Astrocyte of the spinal cord (primary cell): ENCODE measurements around the gene ARL15.
A peak's percentile ranks its signal among the peaks of the same experiment; 100 is the strongest.

ENCODE experiments used
- DNase-seq: peaks from one replicate; pipeline ENCODE4 v3.0.0; 2011; ENCODE audit warnings: low read depth, low spot score
- H3K4me3 ChIP-seq: 2 replicates; pipeline ENCODE4 v1.5.1; 2011; ENCODE audit warnings: low read depth, mild to moderate bottlenecking, low read length, moderate library complexity
- in situ Hi-C: cut with HindIII; loops from 2 replicates; pipeline ENCODE4 v1.10.0; 2017; ENCODE audit warnings: low sequenced_read_pairs
- TF ChIP-seq, protein P1 (sequence below): IDR thresholded peaks from 2 replicates; pipeline ENCODE4 v1.5.1; 2012; ENCODE audit warnings: low read depth, mild to moderate bottlenecking, low read length, inconsistent platforms

Gene ARL15

DNA sequence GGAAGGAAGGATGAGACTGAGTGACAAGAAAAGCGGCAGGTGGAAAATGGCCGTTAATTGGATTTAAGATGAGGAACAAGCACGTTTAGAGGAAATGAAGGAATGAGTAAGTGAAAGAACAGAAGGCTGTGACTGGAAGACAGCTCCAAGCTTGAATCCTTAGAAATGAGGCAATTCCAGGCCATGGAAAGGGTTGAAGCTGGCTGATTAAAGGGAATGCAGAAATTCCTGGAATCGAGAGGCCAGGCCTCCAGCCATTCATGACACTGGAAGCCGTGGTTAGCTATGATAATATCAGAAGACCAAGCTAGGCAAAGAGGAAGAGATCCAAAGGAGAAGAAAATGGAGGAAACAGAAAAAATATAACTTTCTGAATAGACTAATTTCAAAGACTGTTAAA is 84.2 kb downstream of the ARL15 start:
- no peak for DNase-seq
- in situ Hi-C loops, result no loop called here
- H3K4me3 ChIP-seq, result no peak overlapping the region
- TF ChIP-seq, protein P1, sequence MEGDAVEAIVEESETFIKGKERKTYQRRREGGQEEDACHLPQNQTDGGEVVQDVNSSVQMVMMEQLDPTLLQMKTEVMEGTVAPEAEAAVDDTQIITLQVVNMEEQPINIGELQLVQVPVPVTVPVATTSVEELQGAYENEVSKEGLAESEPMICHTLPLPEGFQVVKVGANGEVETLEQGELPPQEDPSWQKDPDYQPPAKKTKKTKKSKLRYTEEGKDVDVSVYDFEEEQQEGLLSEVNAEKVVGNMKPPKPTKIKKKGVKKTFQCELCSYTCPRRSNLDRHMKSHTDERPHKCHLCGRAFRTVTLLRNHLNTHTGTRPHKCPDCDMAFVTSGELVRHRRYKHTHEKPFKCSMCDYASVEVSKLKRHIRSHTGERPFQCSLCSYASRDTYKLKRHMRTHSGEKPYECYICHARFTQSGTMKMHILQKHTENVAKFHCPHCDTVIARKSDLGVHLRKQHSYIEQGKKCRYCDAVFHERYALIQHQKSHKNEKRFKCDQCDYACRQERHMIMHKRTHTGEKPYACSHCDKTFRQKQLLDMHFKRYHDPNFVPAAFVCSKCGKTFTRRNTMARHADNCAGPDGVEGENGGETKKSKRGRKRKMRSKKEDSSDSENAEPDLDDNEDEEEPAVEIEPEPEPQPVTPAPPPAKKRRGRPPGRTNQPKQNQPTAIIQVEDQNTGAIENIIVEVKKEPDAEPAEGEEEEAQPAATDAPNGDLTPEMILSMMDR, result no peak

DNA sequence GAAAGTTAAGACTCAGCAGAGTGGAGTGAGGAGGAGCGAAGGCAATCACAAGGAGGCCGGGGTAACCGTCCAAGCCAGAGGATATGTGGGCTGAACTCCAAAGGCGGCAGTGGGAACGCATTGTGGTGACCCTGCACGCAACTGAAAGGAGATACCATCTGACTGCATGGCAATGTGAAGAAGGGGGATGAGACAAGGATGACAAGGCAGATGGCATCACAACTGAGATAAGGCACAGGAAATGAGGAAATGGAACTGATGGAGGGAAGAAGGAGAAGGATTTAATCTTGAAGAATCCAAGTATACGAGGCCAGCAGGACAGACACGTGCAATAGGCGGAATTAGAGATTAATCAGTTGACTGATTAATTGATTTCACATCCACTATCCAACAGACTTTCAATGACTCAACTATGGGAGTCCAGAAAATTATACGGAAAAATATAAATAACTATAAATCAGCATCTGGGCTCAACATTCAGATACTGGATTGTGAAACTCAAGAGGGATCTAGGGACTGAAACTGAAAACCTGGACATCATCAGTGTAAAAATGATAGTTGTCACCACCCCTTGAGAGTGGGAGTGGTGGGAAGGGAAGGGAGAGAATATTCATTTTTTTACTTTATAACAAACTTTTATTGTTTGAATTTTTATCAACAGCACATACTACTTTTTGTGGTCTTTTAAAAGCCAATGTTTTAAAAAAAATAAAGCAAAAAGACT is 86.1 kb downstream of the ARL15 start:
- H3K4me3 ChIP-seq, result no peak overlapping the region
- TF ChIP-seq, protein P1, result no peak
- DNase-seq, result no peak
- in situ Hi-C loops, result no loop called here

GRCh38 chr5:54222336-54222735 is 88.0 kb downstream of the ARL15 start:
- in situ Hi-C loops, result no loop called here
- no peak overlapping the region for H3K4me3 ChIP-seq
- TF ChIP-seq, protein P1, result no peak
- no peak for DNase-seq

DNA sequence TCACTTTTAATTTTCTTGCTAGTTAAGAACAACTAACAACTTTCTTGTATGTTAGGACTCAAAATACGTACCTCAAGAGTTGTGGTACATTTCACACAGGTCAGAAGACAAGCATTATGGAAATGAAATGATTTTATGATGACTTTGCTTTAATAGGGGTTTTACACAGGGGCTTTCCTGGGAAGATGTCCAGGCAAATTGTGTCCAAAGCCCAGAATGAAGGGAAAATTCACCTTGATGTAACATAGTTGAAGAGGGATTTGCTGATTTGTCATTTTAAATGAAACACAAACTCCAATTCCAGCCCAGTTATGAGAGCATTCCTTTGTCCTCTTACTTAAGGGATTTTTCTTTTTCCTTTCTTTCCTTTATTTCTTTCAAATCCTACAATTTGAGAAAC is 89.2 kb downstream of the ARL15 start:
- no peak for DNase-seq
- no peak overlapping the region for H3K4me3 ChIP-seq
- in situ Hi-C loops, result no loop called here
- TF ChIP-seq, protein P1, result no peak

DNA sequence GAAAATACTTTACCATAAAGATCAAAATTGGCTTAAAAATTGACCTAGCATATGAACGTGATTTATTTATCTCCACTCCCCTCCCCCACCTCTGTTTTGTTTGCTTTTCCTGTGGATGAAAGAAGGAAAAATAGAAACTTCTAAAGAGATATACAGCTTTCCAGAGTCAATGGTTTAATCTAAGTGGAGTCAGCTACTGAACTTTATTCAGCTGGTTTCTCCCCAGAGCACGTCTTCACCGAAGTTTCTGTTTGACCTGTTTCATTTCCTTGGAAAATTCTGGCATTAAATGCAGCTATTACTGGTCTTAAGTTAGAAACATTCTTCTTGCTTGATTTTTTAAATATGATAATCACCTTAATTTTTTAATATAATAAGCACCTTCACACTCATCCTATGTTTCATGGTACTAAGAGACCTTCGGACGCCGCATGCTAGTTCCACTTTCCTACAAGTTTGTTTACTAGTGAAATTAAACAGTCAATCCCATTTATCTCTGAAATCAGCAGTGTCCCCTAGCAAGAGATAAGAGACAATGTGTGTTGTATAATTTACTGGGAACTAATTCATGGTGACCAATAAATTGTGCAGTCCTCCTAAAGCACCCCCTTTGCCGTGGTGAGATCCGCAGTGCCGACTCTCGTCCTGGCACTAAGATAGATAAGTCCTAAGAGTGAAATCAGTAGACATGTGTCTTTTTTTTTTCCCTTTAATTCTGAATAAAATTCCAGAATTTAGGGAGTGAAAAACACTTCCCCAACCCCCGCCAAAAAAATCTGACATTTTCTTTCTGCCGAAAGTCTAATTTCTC is 89.9 kb downstream of the ARL15 start:
- in situ Hi-C loops, result no loop called here
- TF ChIP-seq, protein P1, result no peak
- H3K4me3 ChIP-seq, result no peak overlapping the region
- DNase-seq, result no peak

DNA sequence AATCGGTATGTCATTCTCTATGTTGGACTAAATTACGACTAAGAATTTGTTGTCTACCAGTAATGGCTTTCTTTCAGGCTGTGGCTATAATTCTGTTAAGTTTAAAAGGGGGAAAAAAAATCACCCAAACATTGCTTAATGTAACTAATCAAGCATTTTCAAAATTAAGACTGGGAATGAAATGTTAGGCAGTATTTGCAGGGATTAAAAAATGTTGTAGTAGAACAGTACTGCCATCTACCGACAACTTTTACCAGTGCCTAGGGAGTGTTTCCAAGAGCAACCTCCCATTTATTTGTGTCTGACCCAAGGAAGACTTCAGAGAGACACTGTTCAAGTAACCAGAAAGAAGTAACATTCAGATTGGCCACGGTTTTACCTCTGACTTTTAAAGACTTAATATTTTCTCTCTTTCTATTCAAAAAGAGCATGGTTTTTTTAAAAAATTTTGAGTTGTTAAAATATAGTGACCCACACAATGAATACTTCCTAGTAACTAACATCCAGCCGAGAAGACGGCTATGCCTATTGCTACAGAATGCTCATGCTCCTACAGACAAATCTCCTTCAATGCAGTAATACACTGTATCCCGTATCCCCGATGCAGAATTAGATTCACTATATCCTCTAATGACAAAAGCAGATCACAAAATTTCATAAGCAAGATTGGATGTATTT is 92.4 kb downstream of the ARL15 start:
- DNase-seq, result peak; percentile 78
- no peak overlapping the region for H3K4me3 ChIP-seq
- TF ChIP-seq, protein P1, result peak; percentile 76
- in situ Hi-C loops, result no loop called here
